HCT116 (cell line): ENCODE data around the gene PRSS33. TPM values are rescaled to one million over a fixed set of nuclear protein-coding genes. Genes with fewer than 3 reads are reported as not detected.

Source experiments
- ATAC-seq: fragments of 200-7000 bp; cut with Tn5 transposase; 2 replicates; pipeline ENCODE4 v1.9.1; 2020; ENCODE audit warnings: mild to moderate bottlenecking, moderate library complexity
- BruUV-seq: library from RNA; stranded (reverse); fragments of 400-500 nt; replicated peaks from 2 replicates; lab custom pipeline; 2021; lab: Mats Ljungman, UMichigan
- CTCF ChIA-PET: fragments of 300-600 bp; sonication (Branson Sonifier 250); formaldehyde crosslinking; loops from one replicate; lab custom pipeline; 2021; ENCODE audit warnings: antibody characterized with exemption; lab: Charles Lee
- POLR2A ChIA-PET: fragments of 300-600, 350-600 bp; sonication (Branson Sonifier 250); formaldehyde crosslinking; loops from one replicate; lab custom pipeline; 2021; ENCODE audit warnings: antibody characterized with exemption; lab: Charles Lee
- RAD21 ChIA-PET, 2 experiments: fragments of 300-600 bp; sonication (Branson Sonifier 250); formaldehyde crosslinking; loops; one replicate each; lab custom pipeline; 2023; ENCODE audit warnings: low total read pairs in 2 of 2; ENCODE audit not compliant: uncharacterized antibody in 2 of 2, unreplicated experiment in 2 of 2, low non-redundant PET in 1 of 2; lab: Charles Lee
- DNase-seq: peaks from one replicate; pipeline ENCODE4 v3.0.0-alpha.2; 2010; ENCODE audit warnings: low read depth, low spot score
- H2AFZ ChIP-seq: fragments of 200-600 bp; shearing (Covaris generic), sonication (generic); 2 replicates; pipeline ENCODE4 v1.6.1; 2017; ENCODE audit warnings: low read depth, mixed run types, mixed read lengths, antibody characterized with exemption, low read length; ENCODE audit not compliant: poor library complexity, severe bottlenecking
- H3K27ac ChIP-seq: 2 replicates; pipeline ENCODE4 v1.5.1; 2012; ENCODE audit warnings: low read depth, low read length
- H3K27me3 ChIP-seq: fragments of 200-600 bp; sonication (generic); 2 replicates; pipeline ENCODE4 v1.6.1; 2016; ENCODE audit warnings: mixed run types, low read length, mixed read lengths; ENCODE audit not compliant: insufficient read depth
- H3K36me3 ChIP-seq, 2 experiments: fragments of 200-500 bp in 1 of 2; fragments of 200-600 bp in 1 of 2; sonication (Bioruptor generic) in 1 of 2; sonication (generic) in 1 of 2; 2 replicates each; pipeline versions ENCODE4 v1.5.1 to v1.6.1; 2014 to 2016; ENCODE audit warnings: low read length in 2 of 2, inconsistent platforms in 1 of 2, mixed read lengths in 1 of 2, mixed run types in 1 of 2; ENCODE audit not compliant: insufficient read depth in 2 of 2, control insufficient read depth in 1 of 2
- H3K4me1 ChIP-seq, 2 experiments: fragments of 200-600 bp in 1 of 2; sonication (generic) in 1 of 2; 2 replicates each; pipeline versions ENCODE4 v1.5.1 to v1.6.1; 2012 to 2017; ENCODE audit warnings: low read length in 2 of 2, inconsistent platforms in 1 of 2, mild to moderate bottlenecking in 1 of 2, mixed read lengths in 1 of 2, mixed run types in 1 of 2, moderate library complexity in 1 of 2; ENCODE audit not compliant: insufficient read depth in 2 of 2, control insufficient read depth in 1 of 2
- H3K4me2 ChIP-seq: fragments of 200-600 bp; sonication (generic); 2 replicates; pipeline ENCODE4 v1.6.1; 2017; ENCODE audit warnings: mixed run types, low read length, mixed read lengths
- H3K4me3 ChIP-seq, 2 experiments: fragments of 200-600 bp in 1 of 2; sonication (generic) in 1 of 2; replicated peaks in 1 of 2; 2 replicates each; pipeline ENCODE4 v1.5.1; 2011 to 2016; ENCODE audit warnings: low read length in 2 of 2, control low read depth in 1 of 2, low read depth in 1 of 2, mild to moderate bottlenecking in 1 of 2, mixed read lengths in 1 of 2, mixed run types in 1 of 2
- H3K79me2 ChIP-seq: fragments of 200-600 bp; sonication (generic); 2 replicates; pipeline ENCODE4 v1.6.1; 2017; ENCODE audit warnings: mild to moderate bottlenecking, mixed run types, low read length, moderate library complexity, mixed read lengths; ENCODE audit not compliant: insufficient read depth
- H3K9ac ChIP-seq: fragments of 200-600 bp; sonication (generic); 2 replicates; pipeline ENCODE4 v1.6.1; 2016; ENCODE audit warnings: low read length, mixed read lengths
- H3K9me2 ChIP-seq: fragments of 200-600 bp; sonication (generic), shearing (Covaris generic); 2 replicates; pipeline ENCODE4 v1.6.1; 2017; ENCODE audit warnings: mixed run types, mild to moderate bottlenecking, moderate library complexity; ENCODE audit not compliant: insufficient read depth
- H3K9me3 ChIP-seq, 2 experiments: fragments of 200-500 bp in 1 of 2; fragments of 200-600 bp in 1 of 2; sonication (Bioruptor generic) in 1 of 2; sonication (generic) in 1 of 2; 2 replicates each; pipeline ENCODE4 v1.6.1; 2014 to 2017; ENCODE audit warnings: low read length in 2 of 2, mixed read lengths in 2 of 2, inconsistent platforms in 1 of 2, low read depth in 1 of 2, mild to moderate bottlenecking in 1 of 2, mixed run types in 1 of 2, moderate library complexity in 1 of 2; ENCODE audit not compliant: control insufficient read depth in 1 of 2, insufficient read depth in 1 of 2
- H4K20me1 ChIP-seq: fragments of 200-600 bp; sonication (generic), shearing (Covaris generic); 2 replicates; pipeline ENCODE4 v1.6.1; 2017; ENCODE audit warnings: mixed run types, mild to moderate bottlenecking, moderate library complexity; ENCODE audit not compliant: insufficient read depth
- CTCF ChIP-seq, 3 experiments: fragments of 200-600 bp in 1 of 3; sonication (generic) in 1 of 3; IDR thresholded peaks in 2 of 3; conservative IDR thresholded peaks in 1 of 3; 2 replicates each; pipeline ENCODE4 v1.5.1; 2012 to 2017; ENCODE audit warnings: low read depth in 2 of 3, low read length in 2 of 3, antibody characterized with exemption in 1 of 3, borderline replicate concordance in 1 of 3, control low read depth in 1 of 3, mild to moderate bottlenecking in 1 of 3, mixed read lengths in 1 of 3, mixed run types in 1 of 3, moderate library complexity in 1 of 3; ENCODE audit not compliant: insufficient read depth in 1 of 3
- EZH2phosphoT487 ChIP-seq: fragments of 200-600 bp; IDR thresholded peaks from 2 replicates; pipeline ENCODE4 v1.6.1; 2018; ENCODE audit warnings: antibody characterized with exemption, borderline replicate concordance
- intact Hi-C: fragments of 100-400 bp; cut with micrococcal nuclease; formaldehyde crosslinking; loops from 2 replicates; pipeline ENCODE4 v1.10.0; 2022
- total RNA-seq: library from RNA; stranded (reverse); gene quantifications from one replicate; pipeline ENCODE4 v1.2.1, GENCODE V29; 2021; ENCODE audit not compliant: unreplicated experiment

PRSS33 gene
- total RNA-seq, 1 experiment from 2014 or later: not detected

GRCh38 chr16:2785101-2785991 is 2.0 kb downstream of the PRSS33 start:
- Histone ChIP-seq H4K20me1 (no peaks in the 10 kb centered on the region), H3K9ac (no peak overlapping the region), H3K9me3 (no peaks in the 10 kb centered on the region), H3K4me1 (peaks cover 4 to 8% of the 10 kb centered on the region in 2 experiments; a peak in 3 of 4 replicates), H2AFZ (no peak overlapping the region), H3K36me3 (no peaks in the 10 kb centered on the region), H3K27me3 (no peaks in the 10 kb centered on the region), H3K27ac (no peak overlapping the region; the same call in 1 of the 2 replicates), H3K79me2 (no peaks in the 10 kb centered on the region), H3K9me2 (no peaks in the 10 kb centered on the region), H3K4me3 (no peak overlapping the region), H3K4me2 (no peak overlapping the region)
- BruUV-seq: no TSS peak
- ATAC-seq: peak; percentile 68
- POLR2A ChIA-PET: interaction anchor here (0.7 kb wide), 1 partner anchor 33 kb away, joined by 3 read pairs; the partner anchor contains the start of gene SRRM2
- TF ChIP-seq EZH2phosphoT487 (no peak), CTCF (IDR thresholded peaks at IDR 0.05 in 2 of 3, conservative IDR thresholded peaks at IDR 0.05 in 1 of 3; ENCODE audit: borderline replicate concordance in 1 of 3, insufficient read depth in 1 of 3, low read depth in 2 of 3, low read length in 2 of 3) (peak in 2 of 3 experiments; percentile 43 to 52; a peak in 4 of 6 replicates)
- intact Hi-C loops: no loop called here
- RAD21 ChIA-PET: no interaction called here
- CTCF ChIA-PET: no interaction called here
- no peak for DNase-seq
